Testis (tissue), 2 donors: ENCODE data around the gene TBXAS1.

Experiments used
- CTCF ChIP-seq, 3 experiments: fragments of 450-650 bp in 2 of 3; fragments of 200-600 bp in 1 of 3; sonication (generic) in 1 of 3; IDR thresholded peaks; one replicate each; pipeline ENCODE4 v1.5.1; 2016 to 2019; ENCODE audit warnings: antibody characterized with exemption in 3 of 3, mild to moderate bottlenecking in 2 of 3, moderate library complexity in 1 of 3
- POLR2A ChIP-seq: fragments of 450-650 bp; IDR thresholded peaks from one replicate; pipeline ENCODE4 v1.6.1; 2017; ENCODE audit warnings: antibody characterized with exemption, mild to moderate bottlenecking, moderate library complexity

DNA sequence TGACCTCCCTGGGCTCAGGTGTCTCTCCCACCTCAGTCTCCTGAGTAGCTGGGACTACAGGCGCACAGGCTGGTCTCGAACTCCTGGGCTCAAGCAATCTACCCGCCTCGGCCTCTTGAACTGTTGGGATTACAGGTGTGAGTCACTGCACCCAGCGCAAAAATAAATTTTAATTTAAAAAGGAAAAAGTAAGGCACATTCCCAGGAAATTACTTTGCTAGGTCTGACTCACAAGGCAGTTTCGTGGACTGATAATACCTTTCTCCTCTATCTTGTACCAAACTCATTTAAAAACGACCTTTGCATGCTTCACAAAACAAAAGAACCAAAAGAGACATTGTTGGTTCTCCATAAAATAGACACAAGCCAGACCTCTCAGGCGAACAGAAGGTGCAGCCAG is 204.0 kb downstream of the TBXAS1 start:
- TF ChIP-seq CTCF (IDR thresholded peaks at IDR 0.05) (no peak), POLR2A (no peak)
